ENCODE measurements around the gene PLCB4.

DNA sequence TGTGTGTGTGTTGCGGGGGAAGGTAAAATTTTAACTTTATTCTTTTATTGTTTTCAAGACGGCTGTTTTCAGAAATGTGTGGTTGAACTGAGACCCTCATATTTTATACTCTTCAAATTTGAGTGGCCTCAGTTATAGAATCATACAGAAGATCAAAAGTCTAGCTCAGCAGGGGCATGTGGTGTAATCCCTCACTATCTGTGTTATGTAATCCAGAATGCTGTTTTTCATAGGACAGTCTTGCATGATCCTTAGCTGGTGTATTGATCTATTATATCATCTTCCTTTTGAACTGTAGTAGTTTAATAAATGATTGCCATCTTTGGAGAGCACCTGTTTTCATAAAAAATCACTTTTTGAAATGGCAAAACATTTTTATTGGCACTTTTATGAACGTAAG is 1.4 kb downstream of the PLCB4 start:
- TF ChIP-seq, protein P1, sequence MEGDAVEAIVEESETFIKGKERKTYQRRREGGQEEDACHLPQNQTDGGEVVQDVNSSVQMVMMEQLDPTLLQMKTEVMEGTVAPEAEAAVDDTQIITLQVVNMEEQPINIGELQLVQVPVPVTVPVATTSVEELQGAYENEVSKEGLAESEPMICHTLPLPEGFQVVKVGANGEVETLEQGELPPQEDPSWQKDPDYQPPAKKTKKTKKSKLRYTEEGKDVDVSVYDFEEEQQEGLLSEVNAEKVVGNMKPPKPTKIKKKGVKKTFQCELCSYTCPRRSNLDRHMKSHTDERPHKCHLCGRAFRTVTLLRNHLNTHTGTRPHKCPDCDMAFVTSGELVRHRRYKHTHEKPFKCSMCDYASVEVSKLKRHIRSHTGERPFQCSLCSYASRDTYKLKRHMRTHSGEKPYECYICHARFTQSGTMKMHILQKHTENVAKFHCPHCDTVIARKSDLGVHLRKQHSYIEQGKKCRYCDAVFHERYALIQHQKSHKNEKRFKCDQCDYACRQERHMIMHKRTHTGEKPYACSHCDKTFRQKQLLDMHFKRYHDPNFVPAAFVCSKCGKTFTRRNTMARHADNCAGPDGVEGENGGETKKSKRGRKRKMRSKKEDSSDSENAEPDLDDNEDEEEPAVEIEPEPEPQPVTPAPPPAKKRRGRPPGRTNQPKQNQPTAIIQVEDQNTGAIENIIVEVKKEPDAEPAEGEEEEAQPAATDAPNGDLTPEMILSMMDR (optimal IDR thresholded peaks at IDR 0.05 in 1 of 3, IDR thresholded peaks at IDR 0.05 in 1 of 3, conservative IDR thresholded peaks at IDR 0.05 in 1 of 3; ENCODE audit: extremely low read depth in 1 of 3, insufficient read depth in 2 of 3, low read length in 3 of 3) = no peak
- no peak for TF ChIP-seq EZH2 (IDR thresholded peaks at IDR 0.05; ENCODE audit: low read length)
